OCI-LY7 (cell line): Measurements from ENCODE around the gene VPS37B.

Source experiments
- CTCF ChIP-seq: fragments of 200-600 bp; sonication (generic); conservative IDR thresholded peaks from 2 replicates; pipeline ENCODE4 v1.5.1; 2014; ENCODE audit warnings: mild to moderate bottlenecking, antibody characterized with exemption, low read length, moderate library complexity, mixed read lengths
- EZH2phosphoT487 ChIP-seq: fragments of 200-600 bp; sonication (generic); IDR thresholded peaks from 2 replicates; pipeline ENCODE4 v1.6.1; 2018; ENCODE audit warnings: low read depth, borderline replicate concordance, mild to moderate bottlenecking, mixed run types, antibody characterized with exemption, low read length, moderate library complexity, mixed read lengths

GRCh38 chr12:122903693-122904034, 7.7 kb upstream of the VPS37B start:
- TF ChIP-seq CTCF (no peak), EZH2phosphoT487 (no peak)
